GM19240 (cell line): ENCODE results near the gene SYNE1.
"Not testable (repeated sequence)": the region's sequence is repeated elsewhere in the genome, so short reads cannot be mapped to it uniquely, and the experiment has no call there.

Source experiments
- DNase-seq: peaks from one replicate; pipeline ENCODE4 v3.0.0; 2011; ENCODE audit warnings: low spot score; ENCODE audit not compliant: insufficient read length

The SYNE1 gene

GRCh38 chr6:152099446-152100182, 537.5 kb downstream of the SYNE1 start:
- DNase-seq, result no peak

GRCh38 chr6:152098683-152099082, 538.5 kb downstream of the SYNE1 start:
- DNase-seq, result no peak

GRCh38 chr6:152096863-152097496, 540.2 kb downstream of the SYNE1 start:
- no peak for DNase-seq

GRCh38 chr6:152094992-152095592, 542.1 kb downstream of the SYNE1 start:
- DNase-seq, result no peak

- no peak for DNase-seq
Measured at GRCh38 chr6:152094276-152094675, 542.9 kb downstream of the SYNE1 start.

- no peak for DNase-seq
Measured at GRCh38 chr6:152093711-152094110, 543.5 kb downstream of the SYNE1 start.

GRCh38 chr6:152091851-152092341, 545.3 kb downstream of the SYNE1 start:
- no peak for DNase-seq

- no peak for DNase-seq
Measured at GRCh38 chr6:152091201-152091600, 546.0 kb downstream of the SYNE1 start.

GRCh38 chr6:152089992-152090391, 547.2 kb downstream of the SYNE1 start:
- no peak for DNase-seq

GRCh38 chr6:152087701-152088100, 549.5 kb downstream of the SYNE1 start:
- DNase-seq, result no peak

GRCh38 chr6:152087096-152087495, 550.1 kb downstream of the SYNE1 start:
- no peak for DNase-seq

- no peak for DNase-seq
Measured at GRCh38 chr6:152086223-152086873, 550.8 kb downstream of the SYNE1 start.

GRCh38 chr6:152085451-152085921, 551.7 kb downstream of the SYNE1 start:
- no peak for DNase-seq

- no peak for DNase-seq
Measured at GRCh38 chr6:152078804-152079203, 558.4 kb downstream of the SYNE1 start.

- no peak for DNase-seq
Measured at GRCh38 chr6:152078001-152078400, 559.2 kb downstream of the SYNE1 start.

GRCh38 chr6:152076242-152076641, 560.9 kb downstream of the SYNE1 start:
- DNase-seq, result not testable (repeated sequence)

GRCh38 chr6:152071843-152072242, 565.3 kb downstream of the SYNE1 start:
- DNase-seq, result no peak
